Left renal cortex interstitium (tissue), 4 donors: ENCODE data around the gene RSPO4. TPM values are rescaled to one million over a fixed set of nuclear protein-coding genes. Genes with fewer than 3 reads are reported as not detected.

Experiments
- DNase-seq, 4 donors: peaks; one replicate each; pipeline ENCODE4 v3.0.0-alpha.2; 2013; ENCODE audit warnings: low read depth in 4 of 4, low spot score in 2 of 4, missing footprints in 1 of 4
- polyA plus RNA-seq, 4 donors: library from polyadenylated mRNA; unstranded; fragments of 120-200 nt; gene quantifications; one replicate each; pipeline ENCODE4 v1.2.1, GENCODE V29; 2013; ENCODE audit not compliant: insufficient read length in 4 of 4

Gene RSPO4
- polyA plus RNA-seq, 4 donors: 0.93 to 2.6 (median 1.7) TPM

DNA sequence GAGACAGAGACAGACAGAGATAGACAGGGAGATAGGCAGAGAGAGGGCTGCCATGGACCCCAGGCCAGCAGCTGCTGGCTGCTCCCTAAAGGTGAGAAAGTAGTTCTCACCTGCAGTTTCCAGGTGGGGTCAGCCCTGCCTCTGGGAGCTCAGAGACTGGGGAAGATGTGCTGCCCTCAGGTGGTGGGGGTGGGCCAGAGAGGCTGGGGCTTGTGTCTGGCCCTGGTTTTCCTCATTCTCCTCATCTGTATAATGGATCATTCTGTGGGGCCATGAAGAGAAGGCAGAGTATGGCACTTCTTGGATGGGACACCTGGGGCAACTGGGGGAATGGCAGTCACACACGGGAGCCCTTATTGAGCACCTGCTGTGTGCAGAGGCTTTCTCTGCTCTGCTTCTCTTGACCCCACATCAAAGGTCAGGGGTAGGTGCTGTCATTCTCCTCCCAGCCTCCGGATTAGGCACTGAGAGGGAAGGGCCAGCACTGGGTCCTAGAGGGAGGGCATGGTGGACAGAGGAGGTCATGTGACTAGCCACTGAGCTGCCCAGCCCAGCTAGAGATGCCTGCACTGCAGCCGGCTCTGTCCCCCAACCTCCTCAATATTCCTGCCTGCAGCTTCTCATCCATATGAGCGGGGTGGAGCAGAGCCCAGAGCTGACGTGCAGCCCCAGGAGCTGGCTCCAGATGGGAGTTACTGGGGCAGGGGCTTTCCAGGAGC is 90.1 kb downstream of the RSPO4 start:
- no peak for DNase-seq

DNA sequence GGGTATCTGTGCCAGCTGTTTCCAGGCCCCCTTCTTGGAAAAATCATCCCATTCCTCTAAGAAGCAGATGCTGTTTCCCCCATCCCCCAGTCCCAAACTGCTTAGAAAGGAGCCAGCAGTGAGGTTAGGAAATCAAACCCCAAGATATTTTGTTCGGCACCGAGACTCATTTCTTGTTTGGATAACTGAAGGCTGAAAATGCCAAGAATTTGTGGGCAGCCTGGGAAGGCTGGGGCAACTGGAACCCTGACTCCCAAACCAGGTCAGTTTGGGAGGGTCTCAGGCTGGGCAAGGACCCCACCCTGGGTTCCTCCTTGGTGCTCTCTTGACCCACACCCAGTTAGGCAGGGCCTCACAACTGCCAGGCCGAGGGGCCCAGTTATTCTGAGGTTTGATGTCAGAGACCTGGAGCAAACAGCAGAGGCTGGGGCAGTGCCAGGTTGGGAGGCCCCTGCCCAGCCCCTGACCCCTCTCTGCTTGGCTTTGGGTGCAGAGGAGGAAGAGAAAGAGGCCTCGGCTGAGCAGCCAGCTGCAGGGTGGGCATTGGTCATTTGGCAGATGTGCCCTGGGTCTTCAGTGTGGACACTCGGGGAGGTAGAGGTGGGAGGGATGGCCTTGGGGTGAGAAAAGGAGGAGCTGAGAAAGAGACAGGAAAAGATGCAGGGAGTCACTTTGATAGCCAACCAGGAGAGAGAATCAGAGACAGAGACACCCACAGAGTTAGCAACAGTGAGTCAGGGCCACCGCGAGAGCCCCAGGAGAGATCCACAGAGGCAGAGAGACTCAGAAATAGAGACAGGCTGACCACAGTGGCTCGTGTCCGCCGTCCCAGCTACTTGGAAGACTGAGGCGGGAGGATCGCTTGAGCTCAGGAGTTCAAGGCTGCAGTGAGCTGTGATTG is 91.0 kb downstream of the RSPO4 start:
- DNase-seq: no peak

DNA sequence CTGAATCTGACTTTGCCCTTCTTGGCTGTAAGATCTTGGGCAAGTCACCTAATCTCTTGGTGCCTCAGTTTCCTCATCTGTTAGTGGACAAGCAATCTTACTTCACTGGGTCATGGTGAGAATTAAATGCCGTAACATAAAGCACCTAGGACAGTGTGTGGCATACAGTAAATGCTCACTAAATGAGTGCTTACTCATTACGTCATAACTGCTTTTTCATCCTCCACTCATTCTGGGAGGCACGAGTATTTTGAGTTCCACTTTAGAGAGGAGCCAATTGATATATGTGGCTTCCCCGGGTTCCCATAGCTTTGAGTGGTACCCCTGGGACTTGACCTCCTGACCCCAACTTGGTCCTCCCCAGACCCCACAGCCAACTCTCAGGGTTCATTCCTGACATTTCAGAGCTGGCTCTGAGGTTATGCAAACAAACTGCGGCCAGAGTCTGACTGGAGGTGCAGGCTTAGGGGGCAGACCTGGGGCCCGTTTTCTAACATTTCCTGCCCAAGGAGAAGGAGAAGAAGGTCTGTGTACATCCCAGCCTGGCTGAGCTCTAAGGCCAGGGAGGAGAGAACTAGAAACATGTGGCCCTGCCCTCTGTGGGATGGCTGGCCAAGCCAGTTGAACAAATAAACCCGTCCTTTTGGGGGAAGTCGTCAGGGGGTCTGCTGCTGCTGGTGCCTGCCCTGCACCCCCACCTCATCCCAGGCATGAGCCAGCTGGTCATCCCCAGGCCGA is 91.8 kb downstream of the RSPO4 start:
- no peak for DNase-seq

DNA sequence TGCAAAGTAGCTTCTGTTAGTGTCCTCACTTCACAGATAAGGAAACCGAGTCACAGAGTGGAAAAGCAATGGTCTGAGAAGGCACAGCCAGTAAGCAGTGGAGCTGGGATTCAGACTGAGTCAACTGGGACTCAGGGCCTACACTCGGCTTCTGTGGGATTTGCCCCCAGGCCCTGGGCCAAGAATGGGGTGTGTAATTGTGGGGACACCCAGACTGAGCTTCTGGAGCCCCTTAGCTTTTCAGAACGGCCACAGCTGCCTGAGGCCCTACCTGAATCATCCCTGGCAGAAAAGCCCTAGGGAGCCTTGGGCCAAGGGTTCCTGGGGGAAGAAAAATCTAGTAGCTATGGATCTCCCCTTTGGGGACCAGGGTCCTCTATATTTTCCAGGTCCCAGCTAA is 92.5 kb downstream of the RSPO4 start:
- DNase-seq: no peak

Other genes with a start within 250 kb of the RSPO4 start
- 1 to 10 TPM; 3.4 to 6.6 (median 4.2) TPM for gene SLC52A3, start 233.8 kb downstream of the RSPO4 start, polyA plus RNA-seq
- gene FAM110A, start 168.6 kb downstream of the RSPO4 start, polyA plus RNA-seq: 10 to 100 TPM in 2 of 4 donors, 1 to 10 TPM in 2; 6.5 to 13.1 (median 9.7) TPM
- under 1 TPM; 0.17 to 0.40 (median 0.25) TPM for gene ANGPT4, start 86.0 kb downstream of the RSPO4 start, polyA plus RNA-seq
- 100 to 1,000 TPM; 115 to 147 (median 130) TPM for gene PSMF1, start 116.3 kb upstream of the RSPO4 start, polyA plus RNA-seq
- 1 to 10 TPM; 1.5 to 5.5 (median 3.7) TPM for gene TMEM74B, start 182.7 kb upstream of the RSPO4 start, polyA plus RNA-seq
- under 1 TPM; 0.22 to 0.57 (median 0.36) TPM for gene C20orf202, start 201.1 kb upstream of the RSPO4 start, polyA plus RNA-seq
- gene RAD21L1, start 223.7 kb upstream of the RSPO4 start, polyA plus RNA-seq: not detected